Activated CD8-positive, alpha-beta T cell treated with anti-CD3 and anti-CD28 coated beads for 36 hours (primary cell): ENCODE data around the gene AQP9. TPM values are rescaled to one million over a fixed set of nuclear protein-coding genes. Genes with fewer than 3 reads are reported as not detected.

Source experiments
- ATAC-seq: fragments of 200-7000 bp; cut with Tn5 transposase; one replicate; pipeline ENCODE4 v1.10.0; 2021; ENCODE audit warnings: mild to moderate bottlenecking, moderate library complexity
- CTCF ChIA-PET: fragments of 350-600 bp; sonication (Branson Sonifier 250); formaldehyde crosslinking; loops from one replicate; lab custom pipeline; 2021; ENCODE audit warnings: antibody characterized with exemption; lab: Charles Lee
- POLR2A ChIA-PET: fragments of 350-600 bp; sonication (Branson Sonifier 250); formaldehyde crosslinking; loops from one replicate; lab custom pipeline; 2021; ENCODE audit warnings: antibody characterized with exemption; lab: Charles Lee
- DNase-seq: peaks from one replicate; pipeline ENCODE4 v3.0.0-alpha.2; 2020
- H3K27ac Mint-ChIP-seq: one replicate; pipeline ENCODE4 v1.8.0; 2021; ENCODE audit warnings: mild to moderate bottlenecking, mixed read lengths
- H3K27me3 Mint-ChIP-seq: one replicate; pipeline ENCODE4 v1.8.0; 2021; ENCODE audit warnings: mixed read lengths
- H3K36me3 Mint-ChIP-seq: one replicate; pipeline ENCODE4 v1.8.0; 2021; ENCODE audit warnings: low read depth, mixed read lengths
- H3K4me1 Mint-ChIP-seq: one replicate; pipeline ENCODE4 v1.8.0; 2021; ENCODE audit warnings: low read depth, mixed read lengths
- H3K4me3 Mint-ChIP-seq: one replicate; pipeline ENCODE4 v1.8.0; 2021; ENCODE audit warnings: mild to moderate bottlenecking, moderate library complexity, mixed read lengths
- H3K9me3 Mint-ChIP-seq: one replicate; pipeline ENCODE4 v1.8.0; 2021; ENCODE audit warnings: mixed read lengths
- intact Hi-C: fragments of 100-400 bp; cut with micrococcal nuclease; formaldehyde crosslinking; loops from one replicate; pipeline ENCODE4 v1.10.0; 2022
- total RNA-seq, 2 experiments: library from RNA; stranded (reverse); gene quantifications; one replicate each; pipeline ENCODE4 v1.2.3, GENCODE V29; 2021
- TF ChIP-seq, protein P1 (sequence below): fragments of 200-600 bp; IDR thresholded peaks from one replicate; pipeline ENCODE4 v1.8.0; 2022; ENCODE audit warnings: antibody characterized with exemption, mild to moderate bottlenecking

AQP9 gene
- total RNA-seq, 2 experiments from 2014 or later, result not detected

- no peak for DNase-seq
- ATAC-seq, result no peak
- H3K27me3 Mint-ChIP-seq, result peaks cover 20% of the 10 kb centered on the region
- H3K36me3 Mint-ChIP-seq, result no peaks in the 10 kb centered on the region
- H3K9me3 Mint-ChIP-seq, result no peaks in the 10 kb centered on the region
- TF ChIP-seq, protein P1, sequence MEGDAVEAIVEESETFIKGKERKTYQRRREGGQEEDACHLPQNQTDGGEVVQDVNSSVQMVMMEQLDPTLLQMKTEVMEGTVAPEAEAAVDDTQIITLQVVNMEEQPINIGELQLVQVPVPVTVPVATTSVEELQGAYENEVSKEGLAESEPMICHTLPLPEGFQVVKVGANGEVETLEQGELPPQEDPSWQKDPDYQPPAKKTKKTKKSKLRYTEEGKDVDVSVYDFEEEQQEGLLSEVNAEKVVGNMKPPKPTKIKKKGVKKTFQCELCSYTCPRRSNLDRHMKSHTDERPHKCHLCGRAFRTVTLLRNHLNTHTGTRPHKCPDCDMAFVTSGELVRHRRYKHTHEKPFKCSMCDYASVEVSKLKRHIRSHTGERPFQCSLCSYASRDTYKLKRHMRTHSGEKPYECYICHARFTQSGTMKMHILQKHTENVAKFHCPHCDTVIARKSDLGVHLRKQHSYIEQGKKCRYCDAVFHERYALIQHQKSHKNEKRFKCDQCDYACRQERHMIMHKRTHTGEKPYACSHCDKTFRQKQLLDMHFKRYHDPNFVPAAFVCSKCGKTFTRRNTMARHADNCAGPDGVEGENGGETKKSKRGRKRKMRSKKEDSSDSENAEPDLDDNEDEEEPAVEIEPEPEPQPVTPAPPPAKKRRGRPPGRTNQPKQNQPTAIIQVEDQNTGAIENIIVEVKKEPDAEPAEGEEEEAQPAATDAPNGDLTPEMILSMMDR, result no peak
- no peak overlapping the region for H3K4me3 Mint-ChIP-seq
- no peaks in the 10 kb centered on the region for H3K4me1 Mint-ChIP-seq
- intact Hi-C loops, result no loop called here
- ChIA-PET POLR2A (no interaction called here), CTCF (interaction anchor here (1.7 kb wide), 1 partner anchor 21 kb away, joined by 5 read pairs; no protein-coding TSS in a partner anchor)
- H3K27ac Mint-ChIP-seq, result no peak overlapping the region
Measured at GRCh38 chr15:58161436-58161930, 23.3 kb downstream of the AQP9 start.

DNA sequence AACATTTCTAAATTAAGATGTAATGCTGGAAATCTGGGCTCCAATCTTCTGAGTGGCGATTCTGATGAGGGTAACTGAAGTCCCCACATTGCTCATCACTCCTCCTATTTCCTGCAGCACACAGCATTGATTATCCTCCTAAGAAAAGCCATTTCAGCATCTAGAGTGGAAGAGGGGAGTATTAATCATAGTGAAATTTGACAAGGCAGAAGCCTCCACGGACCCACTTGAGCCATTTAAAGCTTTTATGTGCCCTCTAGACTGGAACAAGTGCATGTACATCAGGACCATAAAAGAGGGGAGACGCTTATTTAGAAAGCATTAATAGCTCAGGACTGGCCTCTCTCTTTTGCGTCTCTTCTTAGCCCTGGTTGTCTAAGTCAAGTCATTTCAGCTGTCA, 25.8 kb downstream of the AQP9 start:
- intact Hi-C loops, result no loop called here
- Mint-ChIP-seq H3K9me3 (no peaks in the 10 kb centered on the region), H3K27ac (no peak overlapping the region), H3K27me3 (peaks cover 22% of the 10 kb centered on the region), H3K4me1 (no peaks in the 10 kb centered on the region), H3K36me3 (no peaks in the 10 kb centered on the region), H3K4me3 (no peak overlapping the region)
- ChIA-PET CTCF (no interaction called here), POLR2A (no interaction called here)
- ATAC-seq, result no peak
- TF ChIP-seq, protein P1, result no peak
- no peak for DNase-seq

- Mint-ChIP-seq H3K27ac (no peak overlapping the region), H3K27me3 (peaks cover 22% of the 10 kb centered on the region), H3K4me3 (no peak overlapping the region), H3K9me3 (no peaks in the 10 kb centered on the region), H3K36me3 (no peaks in the 10 kb centered on the region), H3K4me1 (no peaks in the 10 kb centered on the region)
- no peak for DNase-seq
- intact Hi-C loops, result no loop called here
- ATAC-seq, result no peak
- TF ChIP-seq, protein P1, result no peak
- ChIA-PET CTCF (no interaction called here), POLR2A (no interaction called here)
Measured at GRCh38 chr15:58164926-58165325, 26.7 kb downstream of the AQP9 start.

DNA sequence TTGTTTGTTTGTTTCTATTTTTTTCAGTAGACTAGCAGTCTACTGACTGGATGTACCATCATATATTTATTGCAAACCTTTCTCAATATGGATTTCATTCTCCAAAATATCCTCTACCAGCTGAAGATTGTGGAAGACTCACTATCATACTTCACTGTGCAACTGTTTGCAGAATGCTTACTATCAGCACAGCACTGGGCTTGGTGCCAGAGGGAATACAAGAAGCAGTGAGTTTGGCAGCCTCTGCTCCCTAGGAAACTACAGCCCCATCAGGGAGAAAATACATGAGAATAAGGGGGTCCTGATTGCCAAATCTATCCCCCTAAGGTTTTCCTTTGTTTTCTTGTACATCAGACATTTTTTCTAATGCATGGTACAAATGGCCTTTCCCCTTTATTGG, 27.5 kb downstream of the AQP9 start:
- TF ChIP-seq, protein P1, result no peak
- H3K4me1 Mint-ChIP-seq, result no peaks in the 10 kb centered on the region
- no peak for DNase-seq
- intact Hi-C loops, result no loop called here
- no peaks in the 10 kb centered on the region for H3K9me3 Mint-ChIP-seq
- peaks cover 21% of the 10 kb centered on the region for H3K27me3 Mint-ChIP-seq
- no peak overlapping the region for H3K27ac Mint-ChIP-seq
- ChIA-PET POLR2A (no interaction called here), CTCF (no interaction called here)
- no peak overlapping the region for H3K4me3 Mint-ChIP-seq
- no peak for ATAC-seq
- no peaks in the 10 kb centered on the region for H3K36me3 Mint-ChIP-seq

DNA sequence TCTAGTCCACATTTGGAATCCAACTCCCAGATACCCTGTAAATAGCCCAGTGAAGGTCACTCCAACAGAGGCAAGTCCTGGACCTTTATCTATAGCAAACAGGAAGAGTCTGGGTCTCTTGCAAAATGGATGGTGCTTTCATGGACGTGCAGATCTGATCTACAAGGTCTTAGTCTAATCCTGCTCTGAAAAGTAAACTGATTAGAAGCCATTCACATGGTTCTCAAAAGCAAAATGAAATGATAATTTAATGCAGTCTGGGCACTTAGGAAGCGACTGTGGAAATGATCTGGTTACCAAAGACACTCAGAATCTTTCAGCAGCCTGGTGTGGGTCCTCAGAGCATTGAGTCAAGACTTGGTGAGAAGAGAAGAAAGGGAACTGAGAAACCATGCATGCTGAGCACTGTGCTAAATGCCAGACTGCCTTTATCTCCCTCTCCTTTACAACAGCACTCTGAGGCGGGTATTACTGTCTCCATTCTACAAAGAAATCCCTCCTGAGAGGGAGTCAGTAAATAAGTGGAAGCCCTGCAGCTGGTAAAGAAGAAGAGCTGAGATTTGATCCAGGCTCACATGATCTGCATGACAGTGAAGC, 29.0 kb downstream of the AQP9 start:
- H3K4me3 Mint-ChIP-seq, result no peak overlapping the region
- TF ChIP-seq, protein P1, result no peak
- CTCF ChIA-PET, result no interaction called here
- H3K9me3 Mint-ChIP-seq, result no peaks in the 10 kb centered on the region
- POLR2A ChIA-PET, result no interaction called here
- no peak for ATAC-seq
- intact Hi-C loops, result no loop called here
- H3K27me3 Mint-ChIP-seq, result peaks cover 18% of the 10 kb centered on the region
- DNase-seq, result no peak
- no peak overlapping the region for H3K27ac Mint-ChIP-seq
- no peaks in the 10 kb centered on the region for H3K36me3 Mint-ChIP-seq
- H3K4me1 Mint-ChIP-seq, result no peaks in the 10 kb centered on the region
